Endothelial cell of umbilical vein (primary cell): ENCODE measurements around the gene KBTBD8. TPM values are rescaled to one million over a fixed set of nuclear protein-coding genes. Genes with fewer than 3 reads are reported as not detected.

ENCODE experiments used
- BruUV-seq: library from RNA; stranded (reverse); fragments of 400-500 nt; replicated peaks from 2 replicates; lab custom pipeline; 2021; lab: Mats Ljungman, UMichigan
- CTCF ChIA-PET: fragments of 300-600, 350-600 bp; sonication (Branson Sonifier 250); formaldehyde crosslinking; loops from one replicate; lab custom pipeline; 2021; ENCODE audit warnings: antibody characterized with exemption, inconsistent platforms; lab: Charles Lee
- POLR2A ChIA-PET: fragments of 300-600, 350-600 bp; sonication (Branson Sonifier 250); formaldehyde crosslinking; loops from one replicate; lab custom pipeline; 2021; ENCODE audit warnings: antibody characterized with exemption, inconsistent platforms; lab: Charles Lee
- DNase-seq: peaks from one replicate; pipeline ENCODE4 v3.0.0-alpha.2; 2011; ENCODE audit warnings: low read depth, low spot score
- FAIRE-seq: peaks from 2 replicates; lab custom pipeline; 2011; peaks lifted over from hg19 to GRCh38; lab: Jason Lieb, UNC
- H2AFZ ChIP-seq: 2 replicates; pipeline ENCODE4 v1.6.0; 2012; ENCODE audit warnings: low read depth, low read length, control low read depth, inconsistent platforms
- H3K27ac ChIP-seq: 2 replicates; pipeline ENCODE4 v1.5.1; 2011; ENCODE audit warnings: low read depth, mild to moderate bottlenecking, control low read depth, low read length, moderate library complexity; ENCODE audit not compliant: insufficient read depth
- H3K27me3 ChIP-seq, 2 experiments: 2 replicates each; pipeline versions ENCODE4 v1.6.0 to v1.6.1; 2011; ENCODE audit warnings: low read length in 2 of 2, mixed read lengths in 1 of 2; ENCODE audit not compliant: control insufficient read depth in 2 of 2, insufficient read depth in 2 of 2
- H3K36me3 ChIP-seq, 2 experiments: 2 replicates in 1 of 2; 3 replicates in 1 of 2; pipeline ENCODE4 v1.5.1; 2011; ENCODE audit warnings: low read length in 2 of 2, mild to moderate bottlenecking in 1 of 2, moderate library complexity in 1 of 2; ENCODE audit not compliant: control insufficient read depth in 2 of 2, insufficient read depth in 2 of 2; ENCODE audit errors: extremely low read depth in 1 of 2
- H3K4me1 ChIP-seq: 3 replicates; pipeline ENCODE4 v1.5.1; 2011; ENCODE audit warnings: mild to moderate bottlenecking, low read length; ENCODE audit not compliant: control insufficient read depth, insufficient read depth; ENCODE audit errors: extremely low read depth
- H3K4me2 ChIP-seq: 2 replicates; pipeline ENCODE4 v1.6.1; 2011; ENCODE audit warnings: low read length, control low read depth, mixed read lengths; ENCODE audit not compliant: insufficient read depth
- H3K4me3 ChIP-seq, 3 experiments: fragments of 200-600 bp in 1 of 3; sonication (generic), shearing (Covaris generic) in 1 of 3; replicated peaks in 1 of 3; 2 replicates each; pipeline ENCODE4 v1.5.1; 2011 to 2016; ENCODE audit warnings: control low read depth in 3 of 3, low read length in 3 of 3, mild to moderate bottlenecking in 2 of 3, inconsistent platforms in 1 of 3, low read depth in 1 of 3, moderate library complexity in 1 of 3; ENCODE audit not compliant: insufficient read depth in 1 of 3
- H3K79me2 ChIP-seq: 2 replicates; pipeline ENCODE4 v1.6.0; 2012; ENCODE audit warnings: low read length, inconsistent platforms; ENCODE audit not compliant: control insufficient read depth, insufficient read depth
- H3K9ac ChIP-seq: replicated peaks from 2 replicates; pipeline ENCODE3; 2011; ENCODE audit warnings: low read length, control low read depth; ENCODE audit not compliant: insufficient read depth; ENCODE audit errors: extremely low read depth
- H3K9me1 ChIP-seq: replicated peaks from 3 replicates; pipeline ENCODE4 v1.6.0; 2011; ENCODE audit warnings: mild to moderate bottlenecking, low read length; ENCODE audit not compliant: control insufficient read depth, insufficient read depth; ENCODE audit errors: extremely low read depth
- H3K9me3 ChIP-seq: replicated peaks from 2 replicates; pipeline ENCODE4 v1.5.1; 2012; ENCODE audit warnings: low read length, inconsistent platforms; ENCODE audit not compliant: control insufficient read depth, insufficient read depth
- H4K20me1 ChIP-seq: replicated peaks from 2 replicates; pipeline ENCODE3; 2011; ENCODE audit warnings: mild to moderate bottlenecking, low read length; ENCODE audit not compliant: control insufficient read depth, insufficient read depth; ENCODE audit errors: extremely low read depth
- EZH2 ChIP-seq: IDR thresholded peaks from 2 replicates; pipeline ENCODE4 v1.6.1; 2012; ENCODE audit warnings: borderline replicate concordance, low read depth, mild to moderate bottlenecking, moderate library complexity, low read length, inconsistent platforms; ENCODE audit not compliant: severe bottlenecking
- FOS ChIP-seq: IDR thresholded peaks from 2 replicates; pipeline ENCODE4 v1.6.1; 2011; ENCODE audit warnings: mild to moderate bottlenecking, low read length, moderate library complexity, borderline replicate concordance; ENCODE audit not compliant: insufficient read depth
- GATA2 ChIP-seq: IDR thresholded peaks from 2 replicates; pipeline ENCODE4 v1.7.0; 2011; ENCODE audit warnings: low read depth, mild to moderate bottlenecking, moderate library complexity, mixed read lengths, low read length; ENCODE audit not compliant: insufficient read length, insufficient read depth
- JUN ChIP-seq: IDR thresholded peaks from 2 replicates; pipeline ENCODE4 v1.6.1; 2011; ENCODE audit warnings: borderline replicate concordance, low read depth; ENCODE audit not compliant: insufficient read length, insufficient read depth
- MYC ChIP-seq: IDR thresholded peaks from one replicate; pipeline ENCODE4 v1.6.1; 2011; ENCODE audit warnings: mild to moderate bottlenecking, low read depth, low read length
- POLR2A ChIP-seq: IDR thresholded peaks from 2 replicates; pipeline ENCODE4 v1.6.1; 2012; ENCODE audit warnings: low read depth, mild to moderate bottlenecking, control low read depth, low read length
- POLR2AphosphoS5 ChIP-seq: IDR thresholded peaks from 2 replicates; pipeline ENCODE4 v1.6.1; 2012; ENCODE audit warnings: low read depth, mild to moderate bottlenecking, control low read depth, low read length, moderate library complexity; ENCODE audit not compliant: insufficient read depth
- dilution Hi-C: fragments of 300-500 bp; cut with MboI; formaldehyde crosslinking; loops from one replicate; pipeline ENCODE4 v1.15.0; 2019; ENCODE audit warnings: low sequenced_read_pairs; ENCODE audit not compliant: extremely low pct_ligation_motif_present
- intact Hi-C: fragments of 100-400 bp; cut with micrococcal nuclease; formaldehyde crosslinking; loops from one replicate; pipeline ENCODE4 v1.10.0; 2022
- polyA plus RNA-seq, 4 experiments: library from polyadenylated mRNA; depleted of rRNA in 3 of 4; stranded (reverse) in 3 of 4; unstranded in 1 of 4; fragments of >200 nt; gene quantifications; 2 replicates each; pipeline versions ENCODE4 v1.2.1 to v1.2.3, GENCODE V29; 2011 to 2012; ENCODE audit warnings: missing spikeins in 1 of 4
- total RNA-seq: library from RNA; stranded (reverse); gene quantifications from 2 replicates; pipeline ENCODE4 v1.2.3, GENCODE V29; 2021
- TF ChIP-seq, protein P1 (sequence below), 2 donors: IDR thresholded peaks; 1 replicate in 1 of 2; 2 replicates in 1 of 2; pipeline ENCODE4 v1.5.1; 2011; ENCODE audit warnings: low read length in 2 of 2, mild to moderate bottlenecking in 2 of 2, moderate library complexity in 2 of 2, control low read depth in 1 of 2, inconsistent platforms in 1 of 2, low read depth in 1 of 2; ENCODE audit not compliant: insufficient read depth in 1 of 2; ENCODE audit errors: extremely low read depth in 1 of 2
- TF ChIP-seq, protein P2 (sequence below): IDR thresholded peaks from 2 replicates; pipeline ENCODE4 v1.6.1; 2011; ENCODE audit not compliant: insufficient read depth, insufficient read length

The KBTBD8 gene
- total and polyA plus RNA-seq, 2 donors (not counting 3 experiments of a cell fraction or from before 2014, with no cell fraction given): 0.26 to 1.1 TPM

DNA sequence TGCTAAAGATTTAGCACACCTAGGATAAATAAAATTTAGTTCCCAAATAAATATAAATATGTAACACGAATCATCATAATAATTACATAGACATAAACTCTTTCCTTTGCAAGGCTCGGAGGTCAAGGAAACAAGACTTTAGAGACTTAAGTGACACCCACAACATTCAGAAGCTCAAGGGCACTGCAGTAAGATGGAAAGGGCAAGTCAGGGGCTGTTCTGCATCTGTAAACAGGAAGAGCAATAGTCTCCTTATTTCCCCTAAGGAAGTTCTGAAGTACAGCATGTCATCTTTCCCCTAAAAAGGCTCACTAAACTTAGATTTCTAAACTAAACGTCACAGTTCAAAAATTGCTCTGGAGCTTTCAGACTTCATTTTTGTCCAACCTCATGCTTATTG, 26.9 kb upstream of the KBTBD8 start:
- DNase-seq (no peak), FAIRE-seq (no peak)
- POLR2A ChIA-PET: no interaction called here
- intact Hi-C loops (loop anchor here (1.0 to 10.0 kb wide), 4 partner anchors 138 to 1905 kb away; no protein-coding TSS in a partner anchor), dilution Hi-C loops (no loop called here)
- Histone ChIP-seq H2AFZ (no peak overlapping the region), H3K9me1 (no peaks in the 10 kb centered on the region), H3K36me3 (no peaks in the 10 kb centered on the region), H4K20me1 (no peaks in the 10 kb centered on the region), H3K4me2 (no peak overlapping the region), H3K27me3 (peaks cover 2 to 4% of the 10 kb centered on the region in 2 experiments), H3K4me1 (peaks cover 6% of the 10 kb centered on the region), H3K9ac (no peak overlapping the region), H3K79me2 (no peaks in the 10 kb centered on the region), H3K9me3 (no peaks in the 10 kb centered on the region), H3K4me3 (no peak overlapping the region), H3K27ac (no peak overlapping the region)
- CTCF ChIA-PET: interaction anchor here (0.9 to 6.6 kb wide), 23 partner anchors 9 to 1922 kb away, joined by 3 to 107 read pairs (median 8); partner anchors contain the start of gene KBTBD8
- TF ChIP-seq EZH2 (no peak), POLR2A (no peak), MYC (no peak), POLR2AphosphoS5 (no peak), GATA2 (no peak), FOS (no peak), JUN (no peak)
- TF ChIP-seq, protein P1, sequence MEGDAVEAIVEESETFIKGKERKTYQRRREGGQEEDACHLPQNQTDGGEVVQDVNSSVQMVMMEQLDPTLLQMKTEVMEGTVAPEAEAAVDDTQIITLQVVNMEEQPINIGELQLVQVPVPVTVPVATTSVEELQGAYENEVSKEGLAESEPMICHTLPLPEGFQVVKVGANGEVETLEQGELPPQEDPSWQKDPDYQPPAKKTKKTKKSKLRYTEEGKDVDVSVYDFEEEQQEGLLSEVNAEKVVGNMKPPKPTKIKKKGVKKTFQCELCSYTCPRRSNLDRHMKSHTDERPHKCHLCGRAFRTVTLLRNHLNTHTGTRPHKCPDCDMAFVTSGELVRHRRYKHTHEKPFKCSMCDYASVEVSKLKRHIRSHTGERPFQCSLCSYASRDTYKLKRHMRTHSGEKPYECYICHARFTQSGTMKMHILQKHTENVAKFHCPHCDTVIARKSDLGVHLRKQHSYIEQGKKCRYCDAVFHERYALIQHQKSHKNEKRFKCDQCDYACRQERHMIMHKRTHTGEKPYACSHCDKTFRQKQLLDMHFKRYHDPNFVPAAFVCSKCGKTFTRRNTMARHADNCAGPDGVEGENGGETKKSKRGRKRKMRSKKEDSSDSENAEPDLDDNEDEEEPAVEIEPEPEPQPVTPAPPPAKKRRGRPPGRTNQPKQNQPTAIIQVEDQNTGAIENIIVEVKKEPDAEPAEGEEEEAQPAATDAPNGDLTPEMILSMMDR (IDR thresholded peaks at IDR 0.05; ENCODE audit: extremely low read depth in 1 of 2, insufficient read depth in 1 of 2, low read depth in 1 of 2, low read length in 2 of 2): no peak
- TF ChIP-seq, protein P2, sequence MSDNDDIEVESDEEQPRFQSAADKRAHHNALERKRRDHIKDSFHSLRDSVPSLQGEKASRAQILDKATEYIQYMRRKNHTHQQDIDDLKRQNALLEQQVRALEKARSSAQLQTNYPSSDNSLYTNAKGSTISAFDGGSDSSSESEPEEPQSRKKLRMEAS: no peak
- BruUV-seq: no TSS peak
